GM12878 (cell line): ENCODE data around the gene TACSTD2. TPM values are rescaled to one million over a fixed set of nuclear protein-coding genes. Genes with fewer than 3 reads are reported as not detected.

Experiments used
- ASH2L ChIP-seq: fragments of 300-600, 200-600 bp; sonication (generic); IDR thresholded peaks from 2 replicates; pipeline ENCODE4 v1.6.1; 2017; ENCODE audit warnings: low read depth, mild to moderate bottlenecking, borderline replicate concordance
- BCL11A ChIP-seq: IDR thresholded peaks from 2 replicates; pipeline ENCODE4 v1.6.1; 2011; ENCODE audit warnings: low read depth, low read length
- BMI1 ChIP-seq: fragments of 450-650 bp; IDR thresholded peaks from 2 replicates; pipeline ENCODE4 v1.6.1; 2016; ENCODE audit warnings: mild to moderate bottlenecking, moderate library complexity, borderline replicate concordance
- CREM ChIP-seq: IDR thresholded peaks from 2 replicates; pipeline ENCODE4 v1.6.1; 2014; ENCODE audit warnings: antibody characterized with exemption, low read depth
- HCFC1 ChIP-seq: fragments of 150-350 bp; IDR thresholded peaks from 2 replicates; pipeline ENCODE4 v1.6.1; 2014; ENCODE audit warnings: low read length
- HDAC2 ChIP-seq: fragments of 200-600 bp; sonication (generic); IDR thresholded peaks from 2 replicates; pipeline ENCODE4 v1.6.1; 2017
- IRF4 ChIP-seq: IDR thresholded peaks from 2 replicates; pipeline ENCODE4 v1.6.1; 2011; ENCODE audit warnings: low read depth, low read length
- JUND ChIP-seq: IDR thresholded peaks from 2 replicates; pipeline ENCODE4 v1.6.1; 2012; ENCODE audit warnings: low read depth, mild to moderate bottlenecking, low read length, improper control_type of control experiment, moderate library complexity
- MTA2 ChIP-seq: fragments of 450-650 bp; IDR thresholded peaks from 2 replicates; pipeline ENCODE4 v1.6.1; 2016; ENCODE audit warnings: low read depth, mild to moderate bottlenecking, moderate library complexity
- MTA3 ChIP-seq: IDR thresholded peaks from 2 replicates; pipeline ENCODE4 v1.6.1; 2012; ENCODE audit warnings: low read length, inconsistent platforms, borderline replicate concordance
- NRF1 ChIP-seq: conservative IDR thresholded peaks from 2 replicates; pipeline ENCODE4 v1.6.1; 2011; ENCODE audit warnings: mild to moderate bottlenecking, low read depth, low read length, improper control_type of control experiment
- PAX5 ChIP-seq: IDR thresholded peaks from 2 replicates; pipeline ENCODE4 v1.6.1; 2011; ENCODE audit warnings: low read depth, low read length, borderline replicate concordance
- PML ChIP-seq: IDR thresholded peaks from 2 replicates; pipeline ENCODE4 v1.6.1; 2012; ENCODE audit warnings: low read length, inconsistent platforms
- RAD51 ChIP-seq: fragments of 450-650 bp; IDR thresholded peaks from 2 replicates; pipeline ENCODE4 v1.6.1; 2016; ENCODE audit warnings: moderate library complexity, mild to moderate bottlenecking, inconsistent platforms
- SIX5 ChIP-seq: IDR thresholded peaks from 2 replicates; pipeline ENCODE4 v1.6.1; 2011; ENCODE audit warnings: mild to moderate bottlenecking, low read depth, low read length, moderate library complexity; ENCODE audit not compliant: severe bottlenecking
- SPI1 ChIP-seq: IDR thresholded peaks from 2 replicates; pipeline ENCODE4 v1.6.1; 2011; ENCODE audit warnings: low read depth, mild to moderate bottlenecking, low read length, moderate library complexity, borderline replicate concordance; ENCODE audit not compliant: insufficient read depth
- SRF ChIP-seq, 2 experiments: IDR thresholded peaks; 2 replicates each; pipeline ENCODE4 v1.6.1; 2011; ENCODE audit warnings: low read depth in 2 of 2, low read length in 2 of 2, mild to moderate bottlenecking in 1 of 2, moderate library complexity in 1 of 2
- YY1 ChIP-seq: IDR thresholded peaks from 2 replicates; pipeline ENCODE4 v1.6.1; 2011; ENCODE audit warnings: low read depth, mild to moderate bottlenecking, low read length
- ZBTB4 ChIP-seq: fragments of 450-650 bp; formaldehyde crosslinking; IDR thresholded peaks from 2 replicates; pipeline ENCODE4 v1.4.0; 2022; ENCODE audit warnings: mild to moderate bottlenecking, moderate library complexity
- ZNF384 ChIP-seq: IDR thresholded peaks from 2 replicates; pipeline ENCODE4 v1.6.1; 2012; ENCODE audit warnings: low read depth, mild to moderate bottlenecking, low read length, improper control_type of control experiment, borderline replicate concordance
- polyA plus RNA-seq, 11 experiments: library from polyadenylated mRNA; depleted of rRNA in 4 of 11; unstranded in 6 of 11; stranded (reverse) in 5 of 11; fragments of >200 nt; fragmentation: Nextera tagmentation in 4 of 11; fragmentation: Illumina TruSeq in 1 of 11; extraction: Ambion mirVana in 4 of 11; extraction: Trizol in 1 of 11; gene quantifications; 1 replicate in 1 of 11; 2 replicates in 10 of 11; pipeline versions ENCODE4 v1.2.1 to v1.2.3, GENCODE V29; 2011 to 2016; ENCODE audit warnings: inconsistent platforms in 2 of 11, missing spikeins in 2 of 11, low read depth in 1 of 11
- total RNA-seq, 4 experiments: library from RNA; depleted of rRNA in 3 of 4; stranded (reverse); fragments of >200 nt in 3 of 4; fragmentation: Illumina TruSeq in 1 of 4; extraction: Trizol in 1 of 4; gene quantifications; 2 replicates each; pipeline versions ENCODE4 v1.2.1 to v1.2.3, GENCODE V29; 2013 to 2021
- TF ChIP-seq, protein P1 (sequence below): fragments of 450-650 bp; IDR thresholded peaks from 2 replicates; pipeline ENCODE4 v1.6.1; 2017; ENCODE audit warnings: mild to moderate bottlenecking, low read depth, inconsistent platforms; ENCODE audit not compliant: poor library complexity, severe bottlenecking
- TF ChIP-seq, protein P2 (sequence below): fragments of 450-650 bp; IDR thresholded peaks from 2 replicates; pipeline ENCODE4 v1.6.1; 2016; ENCODE audit warnings: mild to moderate bottlenecking, moderate library complexity, borderline replicate concordance

Gene TACSTD2
- total and polyA plus RNA-seq, 10 of the 15 experiments (the other 5 are each of a cell fraction or from before 2014, with no cell fraction given): 0.56 to 9.4 (median 3.7) TPM

GRCh38 chr1:58584082-58584895, 7.2 kb upstream of the TACSTD2 start (continued):
- no peak for TF ChIP-seq ZBTB4 (CRISPR knock-in tag)
- TF ChIP-seq, protein P1, sequence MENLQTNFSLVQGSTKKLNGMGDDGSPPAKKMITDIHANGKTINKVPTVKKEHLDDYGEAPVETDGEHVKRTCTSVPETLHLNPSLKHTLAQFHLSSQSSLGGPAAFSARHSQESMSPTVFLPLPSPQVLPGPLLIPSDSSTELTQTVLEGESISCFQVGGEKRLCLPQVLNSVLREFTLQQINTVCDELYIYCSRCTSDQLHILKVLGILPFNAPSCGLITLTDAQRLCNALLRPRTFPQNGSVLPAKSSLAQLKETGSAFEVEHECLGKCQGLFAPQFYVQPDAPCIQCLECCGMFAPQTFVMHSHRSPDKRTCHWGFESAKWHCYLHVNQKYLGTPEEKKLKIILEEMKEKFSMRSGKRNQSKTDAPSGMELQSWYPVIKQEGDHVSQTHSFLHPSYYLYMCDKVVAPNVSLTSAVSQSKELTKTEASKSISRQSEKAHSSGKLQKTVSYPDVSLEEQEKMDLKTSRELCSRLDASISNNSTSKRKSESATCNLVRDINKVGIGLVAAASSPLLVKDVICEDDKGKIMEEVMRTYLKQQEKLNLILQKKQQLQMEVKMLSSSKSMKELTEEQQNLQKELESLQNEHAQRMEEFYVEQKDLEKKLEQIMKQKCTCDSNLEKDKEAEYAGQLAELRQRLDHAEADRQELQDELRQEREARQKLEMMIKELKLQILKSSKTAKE: no peak
- TF ChIP-seq SIX5: no peak
- TF ChIP-seq ASH2L: no peak
- no peak for TF ChIP-seq BCL11A
- TF ChIP-seq SRF (IDR thresholded peaks at IDR 0.05; ENCODE audit: low read depth in 2 of 2, low read length in 2 of 2): peak in 1 of 2 experiments; percentile 33; a peak in 1 of 4 replicates
- TF ChIP-seq PAX5: no peak
- no peak for TF ChIP-seq NRF1
- no peak for TF ChIP-seq RAD51
- no peak for TF ChIP-seq JUND
- TF ChIP-seq, protein P2, sequence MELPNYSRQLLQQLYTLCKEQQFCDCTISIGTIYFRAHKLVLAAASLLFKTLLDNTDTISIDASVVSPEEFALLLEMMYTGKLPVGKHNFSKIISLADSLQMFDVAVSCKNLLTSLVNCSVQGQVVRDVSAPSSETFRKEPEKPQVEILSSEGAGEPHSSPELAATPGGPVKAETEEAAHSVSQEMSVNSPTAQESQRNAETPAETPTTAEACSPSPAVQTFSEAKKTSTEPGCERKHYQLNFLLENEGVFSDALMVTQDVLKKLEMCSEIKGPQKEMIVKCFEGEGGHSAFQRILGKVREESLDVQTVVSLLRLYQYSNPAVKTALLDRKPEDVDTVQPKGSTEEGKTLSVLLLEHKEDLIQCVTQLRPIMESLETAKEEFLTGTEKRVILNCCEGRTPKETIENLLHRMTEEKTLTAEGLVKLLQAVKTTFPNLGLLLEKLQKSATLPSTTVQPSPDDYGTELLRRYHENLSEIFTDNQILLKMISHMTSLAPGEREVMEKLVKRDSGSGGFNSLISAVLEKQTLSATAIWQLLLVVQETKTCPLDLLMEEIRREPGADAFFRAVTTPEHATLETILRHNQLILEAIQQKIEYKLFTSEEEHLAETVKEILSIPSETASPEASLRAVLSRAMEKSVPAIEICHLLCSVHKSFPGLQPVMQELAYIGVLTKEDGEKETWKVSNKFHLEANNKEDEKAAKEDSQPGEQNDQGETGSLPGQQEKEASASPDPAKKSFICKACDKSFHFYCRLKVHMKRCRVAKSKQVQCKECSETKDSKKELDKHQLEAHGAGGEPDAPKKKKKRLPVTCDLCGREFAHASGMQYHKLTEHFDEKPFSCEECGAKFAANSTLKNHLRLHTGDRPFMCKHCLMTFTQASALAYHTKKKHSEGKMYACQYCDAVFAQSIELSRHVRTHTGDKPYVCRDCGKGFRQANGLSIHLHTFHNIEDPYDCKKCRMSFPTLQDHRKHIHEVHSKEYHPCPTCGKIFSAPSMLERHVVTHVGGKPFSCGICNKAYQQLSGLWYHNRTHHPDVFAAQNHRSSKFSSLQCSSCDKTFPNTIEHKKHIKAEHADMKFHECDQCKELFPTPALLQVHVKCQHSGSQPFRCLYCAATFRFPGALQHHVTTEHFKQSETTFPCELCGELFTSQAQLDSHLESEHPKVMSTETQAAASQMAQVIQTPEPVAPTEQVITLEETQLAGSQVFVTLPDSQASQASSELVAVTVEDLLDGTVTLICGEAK: no peak
- peak; percentile 68; the same call in 1 of the 2 replicates for TF ChIP-seq CREM
- no peak for TF ChIP-seq HDAC2
- no peak for TF ChIP-seq BMI1
- TF ChIP-seq MTA2: peak; percentile 19; the same call in 1 of the 2 replicates
- TF ChIP-seq YY1: peak; percentile 50; the same call in 1 of the 2 replicates
- peak; percentile 48; the same call in 1 of the 2 replicates for TF ChIP-seq MTA3
- no peak for TF ChIP-seq HCFC1
- TF ChIP-seq ZNF384: no peak
- no peak for TF ChIP-seq PML
- TF ChIP-seq SPI1: no peak
- TF ChIP-seq IRF4: no peak
